GM12892 (cell line): ENCODE results near the gene ZNF407.

Source experiments
- POLR2A ChIP-seq: IDR thresholded peaks from 2 replicates; pipeline ENCODE4 v1.6.1; 2011; ENCODE audit warnings: low read depth, low read length, control low read depth
- POLR2AphosphoS5 ChIP-seq: IDR thresholded peaks from 2 replicates; pipeline ENCODE4 v1.6.1; 2011; ENCODE audit warnings: low read depth, low read length, control low read depth
- TAF1 ChIP-seq: IDR thresholded peaks from 2 replicates; pipeline ENCODE4 v1.6.1; 2011; ENCODE audit warnings: low read depth, mild to moderate bottlenecking, control low read depth, low read length, borderline replicate concordance

DNA sequence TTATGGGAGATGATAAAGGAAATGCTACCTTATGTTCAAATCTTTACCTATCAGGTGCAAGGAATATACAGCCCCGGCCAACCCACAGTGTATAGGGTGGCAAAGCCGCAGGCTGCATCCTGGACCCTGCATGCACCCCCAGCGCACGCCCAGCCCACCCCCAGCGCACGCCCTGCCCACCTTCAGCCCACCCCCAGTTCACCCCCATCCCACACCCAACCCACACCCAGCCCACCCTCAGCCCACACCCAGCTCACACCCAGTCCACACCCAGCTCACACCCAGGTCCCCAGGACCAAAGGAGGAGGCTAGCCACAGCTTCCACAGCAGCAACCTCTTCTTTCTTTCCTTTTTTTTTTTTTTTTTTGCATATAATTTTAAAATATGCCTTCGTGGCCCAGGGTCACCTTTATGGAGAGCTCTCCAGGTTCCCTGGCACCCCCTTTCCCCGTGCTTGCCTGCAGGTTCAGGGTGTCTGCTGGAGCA lies 490.4 kb downstream of the ZNF407 start:
- TF ChIP-seq POLR2AphosphoS5: no peak
- TF ChIP-seq POLR2A: no peak
- no peak for TF ChIP-seq TAF1
